ENCODE results near the gene PEX11A. TPM values are rescaled to one million over a fixed set of nuclear protein-coding genes. Genes with fewer than 3 reads are reported as not detected.

The PEX11A gene
- total RNA-seq, 6 donors from 2014 or later = 4.4 to 18.7 (median 6.7) TPM

GRCh38 chr15:89642106-89642505 lies 48.4 kb downstream of the PEX11A start:
- TF ChIP-seq CTCF (IDR thresholded peaks at IDR 0.05) (no peak), EP300 (IDR thresholded peaks at IDR 0.05) (no peak), POLR2AphosphoS5 (IDR thresholded peaks at IDR 0.05) (no peak), POLR2A (IDR thresholded peaks at IDR 0.05) (no peak)
- H3K4me3 ChIP-seq = no peak overlapping the region
- no peak for ATAC-seq (ENCODE audit: low FRiP score in 2 of 2)
- peaks cover 0 to 3% (median 0%) of the 10 kb centered on the region in 4 donors for H3K4me1 ChIP-seq
- WGBS, 2 donors = 96 to 97% methylated on average over 7 to 16 of the region's 16 CpGs
- no peaks in the 10 kb centered on the region for H3K9me3 ChIP-seq
- H3K27ac ChIP-seq = no peak overlapping the region
- no peaks in the 10 kb centered on the region for H3K36me3 ChIP-seq
- DNase-seq = no peak
- no peaks in the 10 kb centered on the region for H3K27me3 ChIP-seq

- Histone ChIP-seq H3K9me3 (no peaks in the 10 kb centered on the region), H3K4me1 (no peaks in the 10 kb centered on the region), H3K4me3 (no peak overlapping the region), H3K36me3 (no peaks in the 10 kb centered on the region), H3K27ac (no peak overlapping the region), H3K27me3 (no peaks in the 10 kb centered on the region)
- 79 to 87% methylated on average over 5 of the region's 5 CpGs for WGBS, 2 donors
- no peak for TF ChIP-seq CTCF (IDR thresholded peaks at IDR 0.05)
- no peak for TF ChIP-seq POLR2A (IDR thresholded peaks at IDR 0.05)
- no peak for TF ChIP-seq EP300 (IDR thresholded peaks at IDR 0.05)
- TF ChIP-seq POLR2AphosphoS5 (IDR thresholded peaks at IDR 0.05) = no peak
- no peak for DNase-seq
- ATAC-seq (ENCODE audit: low FRiP score in 2 of 2) = no peak
These were observed 49.5 kb downstream of the PEX11A start for GRCh38 chr15:89641053-89641452.

DNA sequence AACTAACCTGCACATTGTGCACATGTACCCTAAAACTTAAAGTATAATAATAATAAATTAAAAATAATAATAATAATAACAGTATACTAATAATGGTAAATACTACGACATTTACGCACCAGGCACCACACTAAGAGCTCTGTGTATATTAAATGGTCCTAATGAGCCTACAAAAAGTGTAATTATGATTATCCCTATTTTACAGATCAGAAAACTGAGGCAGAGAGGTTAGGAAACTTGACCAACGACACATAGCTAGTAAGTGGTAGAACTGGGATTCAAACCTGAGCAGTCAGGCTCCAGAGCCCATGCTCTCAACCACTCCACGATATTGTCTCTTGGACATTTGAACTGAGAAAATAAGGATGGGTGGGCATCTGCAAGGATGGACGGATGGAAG lies 50.3 kb downstream of the PEX11A start:
- Histone ChIP-seq H3K9me3 (no peaks in the 10 kb centered on the region), H3K4me3 (no peak overlapping the region), H3K27ac (no peak overlapping the region), H3K36me3 (no peaks in the 10 kb centered on the region), H3K27me3 (no peaks in the 10 kb centered on the region), H3K4me1 (no peaks in the 10 kb centered on the region)
- no peak for TF ChIP-seq POLR2A (IDR thresholded peaks at IDR 0.05)
- TF ChIP-seq EP300 (IDR thresholded peaks at IDR 0.05) = no peak
- TF ChIP-seq POLR2AphosphoS5 (IDR thresholded peaks at IDR 0.05) = no peak
- no peak for TF ChIP-seq CTCF (IDR thresholded peaks at IDR 0.05)
- WGBS, 2 donors = 97 to 98% methylated on average over 5 of the region's 5 CpGs
- ATAC-seq (ENCODE audit: low FRiP score in 2 of 2) (no peak), DNase-seq (no peak)

DNA sequence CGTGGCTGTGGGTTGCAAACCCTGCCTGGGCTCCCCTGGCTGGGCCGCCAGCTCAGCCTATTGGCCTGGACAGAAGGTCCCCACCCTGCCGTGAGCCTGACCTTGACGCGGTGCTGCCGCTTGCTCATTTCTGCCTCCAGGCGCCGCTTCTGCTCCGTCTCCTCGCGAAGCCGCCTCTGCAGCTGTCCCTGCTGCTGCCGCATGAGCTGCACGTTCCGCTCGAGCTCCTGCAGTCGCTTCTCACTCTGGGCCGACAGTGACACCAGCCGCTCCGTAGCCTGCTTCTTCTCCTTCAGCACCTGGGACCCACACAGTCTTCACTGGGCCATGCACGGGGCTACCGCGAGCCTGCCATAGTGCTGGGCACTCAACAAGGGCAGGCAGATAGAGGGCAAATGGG lies 57.0 kb downstream of the PEX11A start:
- TF ChIP-seq POLR2AphosphoS5 (IDR thresholded peaks at IDR 0.05) (no peak), POLR2A (IDR thresholded peaks at IDR 0.05) (no peak), CTCF (IDR thresholded peaks at IDR 0.05) (no peak), EP300 (IDR thresholded peaks at IDR 0.05) (no peak)
- Histone ChIP-seq H3K27me3 (no peaks in the 10 kb centered on the region), H3K36me3 (peaks cover 0 to 23% (median 7%) of the 10 kb centered on the region in 4 donors), H3K4me3 (no peak overlapping the region), H3K4me1 (no peaks in the 10 kb centered on the region), H3K27ac (no peak overlapping the region), H3K9me3 (no peaks in the 10 kb centered on the region)
- 96 to 97% methylated on average over 22 to 23 of the region's 23 CpGs for WGBS, 2 donors
- DNase-seq (no peak), ATAC-seq (ENCODE audit: low FRiP score in 2 of 2) (no peak)
